GM04503 (cell line): ENCODE results near the gene RECQL.
"Not testable (repeated sequence)": the region's sequence is repeated elsewhere in the genome, so short reads cannot be mapped to it uniquely, and the experiment has no call there.

Experiments used
- DNase-seq: peaks from one replicate; pipeline ENCODE4 v3.0.0-alpha.2; 2012; ENCODE audit warnings: low read depth

RECQL gene

GRCh38 chr12:21419009-21419699 is 82.3 kb downstream of the RECQL start:
- not testable (repeated sequence) for DNase-seq
